NCI-H2107 (cell line): ENCODE data around the gene BNIPL.

Experiments
- DNase-seq: peaks from one replicate; lab custom pipeline; 2025; lab: John Stamatoyannopoulos, UW

BNIPL gene

DNA sequence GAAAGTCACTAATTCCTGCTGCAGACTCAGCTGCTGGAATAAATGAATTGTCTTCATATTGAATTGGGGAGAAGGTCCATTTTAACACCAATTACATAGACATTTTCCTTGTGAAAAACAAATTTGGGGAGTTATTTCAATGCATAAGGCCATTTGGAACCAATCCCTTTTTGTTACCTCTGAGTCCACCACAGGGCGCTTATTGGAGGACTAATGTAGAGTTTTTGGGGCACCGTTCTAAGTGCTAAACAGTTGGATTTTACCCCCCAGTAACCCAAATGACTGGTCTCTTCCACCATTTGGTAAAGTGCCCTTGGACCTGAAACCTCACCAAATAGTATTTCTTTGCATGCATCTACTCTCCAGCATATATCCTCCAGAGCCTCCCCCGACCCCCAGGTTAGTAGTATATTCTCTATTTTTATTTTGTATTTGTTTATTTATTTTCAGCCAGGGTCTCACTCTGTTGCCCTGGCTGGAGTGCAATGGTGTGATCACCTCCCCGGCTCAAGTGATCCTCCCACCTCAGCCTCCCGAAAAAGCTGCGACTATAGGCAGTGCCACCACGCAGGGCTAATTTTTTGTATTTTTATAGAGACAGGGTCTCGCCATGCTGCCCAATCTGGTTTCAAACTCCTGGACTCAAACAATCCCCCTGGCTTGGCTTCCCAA lies 26.6 kb upstream of the BNIPL start:
- DNase-seq = no peak

- no peak for DNase-seq
Observed at GRCh38 chr1:151010346-151010726, 26.1 kb upstream of the BNIPL start.

- no peak for DNase-seq
Observed at GRCh38 chr1:151011154-151011850, 25.1 kb upstream of the BNIPL start.

DNA sequence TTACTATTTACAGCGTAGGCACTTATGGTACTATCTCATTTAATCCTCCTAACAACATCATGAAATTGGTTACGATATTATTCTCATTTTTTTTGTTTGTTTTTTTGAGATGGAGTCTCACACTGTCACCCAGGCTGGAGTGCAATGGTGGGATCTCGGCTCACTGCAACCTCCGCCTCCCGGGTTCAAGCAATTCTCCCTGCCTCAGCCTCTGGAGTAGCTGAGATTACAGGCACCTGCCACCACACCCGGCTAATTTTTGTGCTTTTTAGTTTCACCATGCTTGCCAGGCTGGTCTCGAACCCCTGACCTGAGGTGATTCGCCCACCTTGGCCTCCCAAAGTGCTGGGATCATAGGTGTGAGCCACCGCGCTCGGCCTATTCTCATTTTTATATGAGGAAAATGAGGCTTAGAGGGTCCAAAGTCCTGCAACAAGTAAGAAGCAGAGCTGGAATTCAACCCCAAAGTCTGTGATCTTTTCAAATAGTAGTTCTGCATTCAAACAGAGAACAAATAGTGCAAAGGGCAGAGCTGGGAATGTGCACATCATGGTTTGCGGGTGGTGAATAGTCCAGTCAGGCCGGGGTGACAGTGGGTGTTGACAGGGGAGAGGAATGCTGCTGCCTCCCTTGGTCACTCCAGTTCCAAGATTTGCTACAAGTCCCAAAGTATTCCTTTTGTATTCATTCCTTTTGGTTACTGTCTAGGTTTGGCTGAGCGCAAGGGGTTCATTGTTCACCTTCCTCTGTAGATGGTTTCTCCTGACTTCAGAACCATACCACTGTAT lies 23.5 kb upstream of the BNIPL start:
- DNase-seq = no peak

DNA sequence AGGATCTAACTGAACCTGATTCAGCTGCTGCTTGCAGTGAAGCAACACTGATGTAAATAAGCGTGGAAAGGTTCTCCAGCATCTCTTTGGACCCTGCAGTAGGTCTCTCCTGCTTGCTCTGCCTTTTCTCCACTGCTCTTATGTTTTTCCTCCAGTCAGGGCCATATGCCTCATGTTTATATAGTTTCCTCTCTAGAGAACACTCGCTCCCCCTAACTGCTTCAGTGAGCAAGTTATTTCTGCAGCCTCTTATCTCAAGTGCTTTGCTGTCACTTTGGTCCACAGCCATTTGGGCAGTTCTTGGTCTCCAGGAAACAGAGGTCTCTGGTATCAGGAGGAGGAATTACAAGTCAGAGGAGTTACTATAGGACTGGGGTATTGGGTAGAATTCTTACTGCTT lies 22.9 kb upstream of the BNIPL start:
- peak; percentile 16 for DNase-seq

- DNase-seq = peak; percentile 22
Observed at GRCh38 chr1:151024540-151025146, 11.7 kb upstream of the BNIPL start.

DNA sequence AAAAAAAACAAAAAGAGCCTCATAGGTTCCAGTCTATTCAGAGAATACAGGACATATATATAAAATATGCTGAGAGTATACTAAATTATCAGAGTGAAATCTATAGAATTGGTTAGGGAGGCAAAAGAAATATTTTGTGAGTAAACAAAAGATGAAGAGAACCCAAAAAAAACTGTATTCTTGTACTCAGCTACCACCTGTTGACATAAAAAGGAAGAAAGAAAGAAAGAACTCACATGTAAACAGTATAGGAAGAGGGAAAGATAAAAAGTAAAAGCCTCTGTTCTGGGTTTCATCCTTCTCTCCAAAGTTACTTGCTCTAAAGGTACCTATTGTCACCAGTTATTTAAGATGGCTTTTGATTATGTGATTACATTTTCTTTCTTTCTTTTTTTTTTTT lies 9.9 kb upstream of the BNIPL start:
- DNase-seq = no peak

DNA sequence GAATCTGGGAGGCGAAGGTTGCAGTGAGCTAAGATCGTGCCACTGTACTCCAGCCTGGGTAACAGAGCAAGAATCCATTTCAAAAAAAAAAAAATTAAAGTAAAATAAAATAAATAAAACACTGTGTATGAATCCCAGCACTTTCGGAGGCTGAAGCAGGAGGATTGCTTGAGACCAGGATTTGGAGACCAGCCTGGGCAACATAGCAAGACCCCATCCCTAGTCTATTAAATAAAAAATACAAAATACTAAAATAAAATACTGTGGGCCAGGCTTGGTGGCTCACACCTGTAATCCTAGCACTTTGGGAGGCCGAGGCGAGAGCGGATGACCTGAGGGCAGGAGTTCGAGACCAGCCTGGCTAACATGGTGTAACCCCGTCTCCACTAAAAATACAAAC lies 4.2 kb upstream of the BNIPL start:
- DNase-seq = no peak

DNA sequence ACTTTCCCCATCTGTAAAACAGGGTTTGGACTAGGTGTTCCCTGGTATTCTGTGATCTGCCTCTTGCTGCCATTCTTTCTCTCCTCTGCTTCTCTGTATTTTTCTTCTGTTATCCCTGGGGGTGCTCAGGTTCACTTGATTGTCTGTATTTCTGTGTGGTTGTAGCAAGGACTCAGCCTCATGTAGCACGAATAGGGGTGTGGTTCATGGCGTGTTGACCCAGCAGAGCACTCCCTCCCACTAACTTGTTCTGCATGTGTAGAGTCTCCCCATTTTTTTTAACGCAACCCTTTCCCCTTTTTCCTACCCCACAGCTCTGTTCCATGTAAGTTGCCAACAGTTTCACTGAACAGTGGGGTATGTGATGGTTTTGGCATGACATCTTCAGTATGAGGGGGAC lies 1.2 kb upstream of the BNIPL start:
- no peak for DNase-seq

DNA sequence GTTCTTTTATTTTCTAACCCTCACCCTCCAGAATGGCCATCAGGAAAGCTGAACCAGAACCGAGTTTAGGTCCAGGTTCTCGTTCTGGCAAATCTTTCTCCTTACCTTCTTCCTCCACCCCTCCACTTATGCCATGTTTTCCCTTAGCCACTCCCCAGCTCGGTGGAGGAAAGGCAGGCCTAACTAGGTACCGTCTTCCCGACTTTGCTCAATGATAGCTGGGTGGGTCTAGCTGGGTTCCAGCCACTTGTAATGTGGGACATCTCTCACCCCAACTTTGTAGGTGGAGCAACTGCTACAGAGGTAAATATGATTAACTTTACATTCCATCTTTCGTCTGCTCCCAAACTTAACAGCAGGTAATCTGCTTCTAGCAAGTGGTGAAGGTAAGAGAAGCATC lies 646 bp downstream of the BNIPL start:
- DNase-seq = no peak

DNA sequence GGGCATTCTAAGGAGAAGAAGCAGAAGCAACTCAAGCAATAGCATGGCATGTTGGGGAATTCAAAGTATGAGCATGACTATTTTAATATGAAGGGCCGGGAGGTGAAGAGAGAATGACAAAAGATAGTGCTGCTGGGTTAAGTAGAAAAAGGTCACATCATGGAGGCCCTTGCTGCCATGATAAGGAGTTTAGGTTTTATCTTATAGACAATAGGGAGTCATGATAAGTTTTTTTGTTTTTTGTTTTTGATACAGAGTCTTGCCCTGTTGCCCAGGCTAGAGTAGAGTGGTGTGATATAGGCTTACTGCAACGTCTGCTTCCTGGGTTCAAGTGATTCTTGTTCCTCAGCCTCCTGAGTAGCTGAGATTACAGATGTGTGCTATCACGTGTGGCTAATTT lies 3.1 kb downstream of the BNIPL start:
- DNase-seq = no peak

DNA sequence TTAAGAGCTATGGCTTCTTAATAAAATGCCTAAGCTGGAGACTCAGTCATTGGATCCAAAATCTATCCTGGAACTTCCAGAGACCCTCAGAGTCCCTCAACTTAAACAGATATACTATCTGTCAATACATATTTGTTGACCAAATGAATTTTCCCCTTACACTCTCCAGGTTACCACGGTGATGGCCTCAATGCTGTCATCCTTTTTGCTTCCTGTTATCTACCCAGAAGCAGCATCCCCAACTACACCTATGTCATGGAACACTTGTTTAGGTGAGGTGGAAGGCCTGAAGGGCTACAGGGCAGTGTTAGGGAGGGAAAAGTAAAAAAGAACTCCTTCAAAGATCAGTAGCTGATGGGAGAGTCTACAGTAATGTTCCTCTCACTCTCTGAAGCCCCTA lies 6.8 kb downstream of the BNIPL start:
- DNase-seq = no peak

DNA sequence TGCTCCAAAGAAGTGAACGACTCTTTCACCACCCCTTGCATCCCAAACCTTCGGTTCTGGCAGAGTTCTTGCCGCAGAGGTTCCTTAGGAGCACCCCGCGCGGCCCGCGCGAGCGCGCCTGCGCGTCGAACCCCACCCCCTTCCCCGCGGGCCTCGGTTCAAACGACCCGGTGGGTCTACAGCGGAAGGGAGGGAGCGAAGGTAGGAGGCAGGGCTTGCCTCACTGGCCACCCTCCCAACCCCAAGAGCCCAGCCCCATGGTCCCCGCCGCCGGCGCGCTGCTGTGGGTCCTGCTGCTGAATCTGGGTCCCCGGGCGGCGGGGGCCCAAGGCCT lies 11.2 kb downstream of the BNIPL start, which contains the start of gene C1orf56:
Gene C1orf56, plus strand, starts transcription at position 161 of the 334 bp plus-strand sequence. Its CDS starts 97 bp downstream, at position 258.
- DNase-seq = no peak

DNA sequence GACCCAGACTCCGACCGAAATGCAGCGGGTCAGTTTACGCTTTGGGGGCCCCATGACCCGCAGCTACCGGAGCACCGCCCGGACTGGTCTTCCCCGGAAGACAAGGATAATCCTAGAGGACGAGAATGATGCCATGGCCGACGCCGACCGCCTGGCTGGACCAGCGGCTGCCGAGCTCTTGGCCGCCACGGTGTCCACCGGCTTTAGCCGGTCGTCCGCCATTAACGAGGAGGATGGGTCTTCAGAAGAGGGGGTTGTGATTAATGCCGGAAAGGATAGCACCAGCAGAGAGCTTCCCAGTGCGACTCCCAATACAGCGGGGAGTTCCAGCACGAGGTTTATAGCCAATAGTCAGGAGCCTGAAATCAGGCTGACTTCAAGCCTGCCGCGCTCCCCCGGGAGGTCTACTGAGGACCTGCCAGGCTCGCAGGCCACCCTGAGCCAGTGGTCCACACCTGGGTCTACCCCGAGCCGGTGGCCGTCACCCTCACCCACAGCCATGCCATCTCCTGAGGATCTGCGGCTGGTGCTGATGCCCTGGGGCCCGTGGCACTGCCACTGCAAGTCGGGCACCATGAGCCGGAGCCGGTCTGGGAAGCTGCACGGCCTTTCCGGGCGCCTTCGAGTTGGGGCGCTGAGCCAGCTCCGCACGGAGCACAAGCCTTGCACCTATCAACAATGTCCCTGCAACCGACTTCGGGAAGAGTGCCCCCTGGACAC lies 11.7 kb downstream of the BNIPL start:
- DNase-seq = peak; percentile 51

- no peak for DNase-seq
Observed at GRCh38 chr1:151048645-151049032, 12.3 kb downstream of the BNIPL start.

DNA sequence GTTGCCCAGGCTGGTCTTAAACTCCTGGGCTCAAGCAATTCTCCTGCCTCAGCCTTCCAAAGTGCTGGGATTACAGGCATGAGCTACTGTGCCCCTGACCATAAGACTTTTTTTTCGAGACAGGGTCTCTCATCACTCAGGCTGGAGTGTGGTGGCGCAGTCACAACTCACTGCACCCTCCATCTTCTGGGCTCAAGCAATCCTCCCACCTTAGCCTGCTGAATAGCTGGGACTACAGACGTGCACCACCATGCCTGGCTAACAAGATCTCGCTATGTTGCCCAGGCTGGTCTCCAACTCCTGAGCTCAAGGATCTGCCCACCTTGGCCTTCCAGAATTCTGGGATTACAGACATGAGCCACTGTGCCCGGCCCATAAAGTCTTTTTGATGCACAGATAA lies 13.1 kb downstream of the BNIPL start:
- no peak for DNase-seq

DNA sequence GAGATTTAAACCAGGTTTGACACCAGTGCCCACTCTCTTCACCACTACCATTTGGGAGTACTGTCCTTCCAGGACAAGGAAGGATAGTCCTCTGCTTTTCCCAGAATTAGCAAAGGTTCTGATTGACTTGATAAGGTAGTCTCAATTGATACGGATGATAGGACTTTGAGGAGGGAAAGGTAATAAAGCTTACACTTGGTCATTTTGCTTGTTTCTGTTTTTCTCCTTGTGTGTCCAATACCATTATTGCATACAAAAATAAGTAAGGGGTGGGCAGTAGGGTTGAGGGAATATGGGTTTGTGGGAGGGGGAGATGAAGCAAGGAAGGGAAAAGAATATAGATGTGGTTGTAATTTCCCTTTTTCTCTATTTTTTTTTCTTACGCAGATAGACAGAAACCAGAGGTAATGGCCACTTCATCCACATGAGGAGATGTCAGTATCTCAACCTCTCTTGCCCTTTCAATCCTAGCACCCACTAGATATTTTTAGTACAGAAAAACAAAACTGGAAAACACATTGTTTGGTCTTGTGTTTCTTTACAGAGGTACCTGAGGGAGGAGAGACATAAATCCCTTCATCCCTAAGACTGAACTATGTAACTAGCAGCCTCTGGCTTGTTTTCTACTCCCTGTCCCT lies 13.8 kb downstream of the BNIPL start:
- no peak for DNase-seq

DNA sequence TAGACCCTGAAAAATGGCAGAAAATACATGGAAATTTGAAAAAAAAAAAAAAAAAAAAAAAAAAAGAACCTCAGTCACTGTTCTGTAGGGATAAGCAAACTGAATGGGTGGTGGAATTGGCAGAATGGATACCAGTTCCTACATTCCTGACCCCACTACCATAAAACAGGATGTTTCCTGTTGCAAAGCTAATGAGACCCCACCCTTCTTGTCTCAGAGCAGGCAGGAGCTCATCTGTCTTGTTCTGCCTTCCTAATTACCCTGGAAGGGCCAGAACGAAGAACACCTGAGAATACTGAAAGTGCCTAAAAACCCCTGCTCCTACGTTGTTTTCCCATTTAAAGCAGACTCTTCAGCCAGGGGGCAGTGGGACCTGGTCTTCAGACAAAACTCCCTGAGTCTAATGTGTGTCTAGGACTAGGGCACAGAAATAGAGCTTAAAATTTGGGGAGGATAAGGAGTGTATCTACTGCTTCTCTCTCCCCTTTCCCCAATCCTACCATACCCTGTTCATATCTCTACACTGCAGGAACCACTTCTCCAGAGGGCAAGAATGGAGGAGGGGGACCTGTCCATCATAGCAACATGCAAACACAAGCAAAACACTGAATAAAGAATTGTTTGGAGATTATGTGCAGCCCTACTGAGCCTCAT lies 15.1 kb downstream of the BNIPL start:
- no peak for DNase-seq

GRCh38 chr1:151054971-151055547 lies 18.7 kb downstream of the BNIPL start:
- no peak for DNase-seq

DNA sequence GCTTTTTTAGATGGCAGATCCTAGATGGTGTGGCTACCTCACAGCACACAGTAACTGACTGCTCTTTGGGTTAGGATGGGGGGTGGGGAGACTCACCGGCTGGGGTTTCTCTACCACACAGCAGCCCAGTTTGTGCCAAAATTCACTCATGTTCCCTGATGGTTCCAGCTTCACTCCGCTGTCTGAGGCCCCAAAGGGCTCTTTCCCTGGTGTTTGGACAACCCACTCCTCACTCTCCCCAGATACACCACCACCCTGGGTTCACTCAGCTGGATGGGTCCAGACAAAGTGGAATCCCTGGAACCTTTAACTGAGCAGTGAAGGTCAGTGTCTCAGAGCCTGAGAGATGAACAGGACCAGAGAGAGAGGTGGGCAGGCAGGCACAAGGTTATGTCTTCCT lies 19.2 kb downstream of the BNIPL start:
- no peak for DNase-seq

- DNase-seq = no peak
Observed at GRCh38 chr1:151056149-151056548, 19.8 kb downstream of the BNIPL start.
